ENCODE data around the gene HM13.

DNA sequence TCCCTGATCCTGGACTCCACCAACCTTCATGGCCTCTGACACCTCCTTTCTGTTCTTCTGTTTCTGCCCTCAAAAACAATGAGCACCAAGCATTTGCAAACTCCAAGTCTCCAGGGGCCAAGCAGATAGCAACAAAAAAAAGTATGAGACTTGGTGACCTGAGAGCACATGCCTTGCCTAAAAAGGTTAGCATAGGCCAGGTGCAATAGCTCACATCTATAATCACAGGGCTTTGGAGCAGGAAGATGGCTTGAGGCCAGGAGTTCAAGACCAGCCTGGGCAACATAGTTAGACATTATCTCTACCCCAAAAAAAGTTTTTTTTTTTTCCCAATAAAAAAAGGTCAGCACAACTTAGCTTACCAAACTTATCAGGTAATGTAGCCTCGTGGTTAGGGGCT lies 13.7 kb upstream of the HM13 start:
- TF ChIP-seq POLR2A (IDR thresholded peaks at IDR 0.05) = no peak
- TF ChIP-seq, protein P1, sequence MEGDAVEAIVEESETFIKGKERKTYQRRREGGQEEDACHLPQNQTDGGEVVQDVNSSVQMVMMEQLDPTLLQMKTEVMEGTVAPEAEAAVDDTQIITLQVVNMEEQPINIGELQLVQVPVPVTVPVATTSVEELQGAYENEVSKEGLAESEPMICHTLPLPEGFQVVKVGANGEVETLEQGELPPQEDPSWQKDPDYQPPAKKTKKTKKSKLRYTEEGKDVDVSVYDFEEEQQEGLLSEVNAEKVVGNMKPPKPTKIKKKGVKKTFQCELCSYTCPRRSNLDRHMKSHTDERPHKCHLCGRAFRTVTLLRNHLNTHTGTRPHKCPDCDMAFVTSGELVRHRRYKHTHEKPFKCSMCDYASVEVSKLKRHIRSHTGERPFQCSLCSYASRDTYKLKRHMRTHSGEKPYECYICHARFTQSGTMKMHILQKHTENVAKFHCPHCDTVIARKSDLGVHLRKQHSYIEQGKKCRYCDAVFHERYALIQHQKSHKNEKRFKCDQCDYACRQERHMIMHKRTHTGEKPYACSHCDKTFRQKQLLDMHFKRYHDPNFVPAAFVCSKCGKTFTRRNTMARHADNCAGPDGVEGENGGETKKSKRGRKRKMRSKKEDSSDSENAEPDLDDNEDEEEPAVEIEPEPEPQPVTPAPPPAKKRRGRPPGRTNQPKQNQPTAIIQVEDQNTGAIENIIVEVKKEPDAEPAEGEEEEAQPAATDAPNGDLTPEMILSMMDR (IDR thresholded peaks at IDR 0.05) = no peak
